GM23338 (cell line): ENCODE data around the gene SPATA31D3. TPM values are rescaled to one million over a fixed set of nuclear protein-coding genes. Genes with fewer than 3 reads are reported as not detected.

Experiments
- ATAC-seq: fragments of 200-7000 bp; cut with Tn5 transposase; 3 replicates; pipeline ENCODE4 v1.9.1; 2020
- DNase-seq: peaks from one replicate; pipeline ENCODE4 v3.0.0-alpha.2; 2015; ENCODE audit warnings: low spot score
- H2AFZ ChIP-seq: fragments of 200-600 bp; sonication (generic); 2 replicates; pipeline ENCODE4 v1.8.0; 2016; ENCODE audit warnings: antibody characterized with exemption, mild to moderate bottlenecking, moderate library complexity
- H3F3A ChIP-seq: fragments of 200-600 bp; sonication (generic); replicated peaks from 2 replicates; pipeline ENCODE4 v1.8.0; 2017; ENCODE audit warnings: antibody characterized with exemption, mixed run types, low read depth
- H3K27ac ChIP-seq: fragments of 200-600 bp; sonication (generic); 2 replicates; pipeline ENCODE4 v1.6.1; 2016; ENCODE audit warnings: low read depth
- H3K27me3 ChIP-seq: fragments of 200-600 bp; sonication (generic); 2 replicates; pipeline ENCODE4 v1.8.0; 2016; ENCODE audit warnings: mild to moderate bottlenecking, mixed run types, moderate library complexity; ENCODE audit not compliant: insufficient read depth
- H3K36me3 ChIP-seq: fragments of 200-600 bp; sonication (generic); 2 replicates; pipeline ENCODE4 v1.8.0; 2016; ENCODE audit warnings: mild to moderate bottlenecking; ENCODE audit not compliant: insufficient read depth
- H3K4me1 ChIP-seq: fragments of 200-600 bp; sonication (generic); 2 replicates; pipeline ENCODE4 v1.8.0; 2016; ENCODE audit warnings: mild to moderate bottlenecking, moderate library complexity; ENCODE audit not compliant: insufficient read depth
- H3K4me2 ChIP-seq: fragments of 200-600 bp; sonication (generic); 2 replicates; pipeline ENCODE4 v1.7.1; 2017; ENCODE audit warnings: mixed run types
- H3K4me3 ChIP-seq: fragments of 200-600 bp; sonication (generic); 2 replicates; pipeline ENCODE4 v1.6.1; 2016; ENCODE audit warnings: mixed run types
- H3K79me2 ChIP-seq: fragments of 200-600 bp; sonication (generic); replicated peaks from 2 replicates; pipeline ENCODE4 v1.8.0; 2017; ENCODE audit warnings: mild to moderate bottlenecking; ENCODE audit not compliant: insufficient read depth
- H3K9me2 ChIP-seq: fragments of 200-600 bp; sonication (generic); 2 replicates; pipeline ENCODE4 v1.8.0; 2017; ENCODE audit not compliant: insufficient read depth
- H4K20me1 ChIP-seq: fragments of 200-600 bp; sonication (generic); replicated peaks from 2 replicates; pipeline ENCODE4 v1.8.0; 2017; ENCODE audit warnings: mild to moderate bottlenecking; ENCODE audit not compliant: insufficient read depth
- H3K27ac Mint-ChIP-seq: 2 replicates; pipeline ENCODE4 v1.8.0; 2020; ENCODE audit warnings: inconsistent platforms, mild to moderate bottlenecking, moderate library complexity, mixed read lengths
- H3K27me3 Mint-ChIP-seq: 3 replicates; pipeline ENCODE4 v1.8.0; 2022; ENCODE audit warnings: low read depth, mild to moderate bottlenecking, moderate library complexity, mixed read lengths, inconsistent platforms; ENCODE audit not compliant: insufficient read depth, poor library complexity
- H3K36me3 Mint-ChIP-seq: 3 replicates; pipeline ENCODE4 v1.8.0; 2021; ENCODE audit warnings: low read depth, mild to moderate bottlenecking, inconsistent platforms, moderate library complexity, mixed read lengths
- H3K4me1 Mint-ChIP-seq: 3 replicates; pipeline ENCODE4 v1.8.0; 2020; ENCODE audit warnings: mild to moderate bottlenecking, inconsistent platforms, mixed read lengths
- H3K4me3 Mint-ChIP-seq: 3 replicates; pipeline ENCODE4 v1.8.0; 2021; ENCODE audit warnings: moderate library complexity, mild to moderate bottlenecking, inconsistent platforms, mixed read lengths
- H3K9me3 Mint-ChIP-seq: 3 replicates; pipeline ENCODE4 v1.8.0; 2020; ENCODE audit warnings: moderate library complexity, mild to moderate bottlenecking, inconsistent platforms, mixed read lengths
- CREB1 ChIP-seq: fragments of 250-450 bp; sonication (Bioruptor Pico); IDR thresholded peaks from 2 replicates; pipeline ENCODE4 v1.5.0; 2020; ENCODE audit warnings: low read depth, mild to moderate bottlenecking, moderate library complexity
- EZH2phosphoT487 ChIP-seq: fragments of 200-600 bp; sonication (generic); IDR thresholded peaks from one replicate; pipeline ENCODE4 v1.8.1; 2018; ENCODE audit warnings: antibody characterized with exemption; ENCODE audit not compliant: unreplicated experiment
- REST ChIP-seq: IDR thresholded peaks from one replicate; pipeline ENCODE4 v1.6.1; 2018; ENCODE audit warnings: antibody characterized with exemption; ENCODE audit not compliant: unreplicated experiment
- STAT1 ChIP-seq: IDR thresholded peaks from one replicate; pipeline ENCODE4 v1.6.1; 2016; ENCODE audit warnings: antibody characterized with exemption; ENCODE audit not compliant: unreplicated experiment
- ZNF462 ChIP-seq: fragments of 250-450 bp; sonication (Bioruptor Pico); IDR thresholded peaks from 2 replicates; pipeline ENCODE4 v1.5.0; 2020; ENCODE audit warnings: mild to moderate bottlenecking, moderate library complexity
- polyA plus RNA-seq: library from polyadenylated mRNA; unstranded; fragments of >200 nt; fragmentation: Nextera tagmentation; extraction: Ambion mirVana; gene quantifications from 2 replicates; pipeline ENCODE4 v1.2.1, GENCODE V29; 2016
- total RNA-seq: library from RNA; depleted of rRNA; stranded (reverse); fragments of >200 nt; shearing (Covaris generic); gene quantifications from 2 replicates; pipeline ENCODE4 v1.2.3, GENCODE V29; 2014

Gene SPATA31D3
- total and polyA plus RNA-seq, 2 experiments from 2014 or later, result not detected

- Histone ChIP-seq H3K27ac (no peak overlapping the region), H3K4me3 (no peak overlapping the region), H3K79me2 (no peaks in the 10 kb centered on the region), H4K20me1 (no peaks in the 10 kb centered on the region), H3K27me3 (no peaks in the 10 kb centered on the region), H3K4me2 (no peak overlapping the region), H3K9me2 (peaks cover 3% of the 10 kb centered on the region; the same call in 1 of the 2 replicates), H3K36me3 (no peaks in the 10 kb centered on the region), H3F3A (no peaks in the 10 kb centered on the region), H3K4me1 (no peaks in the 10 kb centered on the region), H2AFZ (0 out of 2 replicates have a peak overlapping the region, but pooled peaks have one; percentile 13)
- Mint-ChIP-seq H3K36me3 (no peaks in the 10 kb centered on the region), H3K9me3 (no peaks in the 10 kb centered on the region; the same call in 1 of the 3 replicates), H3K4me1 (peaks cover 11% of the 10 kb centered on the region), H3K4me3 (no peak overlapping the region), H3K27ac (no peak overlapping the region), H3K27me3 (peaks cover 6% of the 10 kb centered on the region)
- no peak for ATAC-seq
- no peak for DNase-seq
- no peak for TF ChIP-seq EZH2phosphoT487
- no peak for TF ChIP-seq ZNF462 (CRISPR knock-in tag)
- no peak for TF ChIP-seq CREB1 (CRISPR knock-in tag)
- TF ChIP-seq STAT1, result no peak
- TF ChIP-seq REST, result no peak
Measured at GRCh38 chr9:81898851-81899250, 44.4 kb upstream of the SPATA31D3 start.
